Activated CD4-positive, alpha-beta T cell treated with anti-CD3 and anti-CD28 coated beads, Interleukin-2, amount 50 U/mL, for 48 hours (primary cell): Measurements from ENCODE around the gene ZNF737.
"Not testable (repeated sequence)": the region's sequence is repeated elsewhere in the genome, so short reads cannot be mapped to it uniquely, and the experiment has no call there.

Source experiments
- DNase-seq, 2 experiments: peaks; one replicate each; pipeline ENCODE4 v3.0.0-alpha.2; 2020

ZNF737 gene

DNA sequence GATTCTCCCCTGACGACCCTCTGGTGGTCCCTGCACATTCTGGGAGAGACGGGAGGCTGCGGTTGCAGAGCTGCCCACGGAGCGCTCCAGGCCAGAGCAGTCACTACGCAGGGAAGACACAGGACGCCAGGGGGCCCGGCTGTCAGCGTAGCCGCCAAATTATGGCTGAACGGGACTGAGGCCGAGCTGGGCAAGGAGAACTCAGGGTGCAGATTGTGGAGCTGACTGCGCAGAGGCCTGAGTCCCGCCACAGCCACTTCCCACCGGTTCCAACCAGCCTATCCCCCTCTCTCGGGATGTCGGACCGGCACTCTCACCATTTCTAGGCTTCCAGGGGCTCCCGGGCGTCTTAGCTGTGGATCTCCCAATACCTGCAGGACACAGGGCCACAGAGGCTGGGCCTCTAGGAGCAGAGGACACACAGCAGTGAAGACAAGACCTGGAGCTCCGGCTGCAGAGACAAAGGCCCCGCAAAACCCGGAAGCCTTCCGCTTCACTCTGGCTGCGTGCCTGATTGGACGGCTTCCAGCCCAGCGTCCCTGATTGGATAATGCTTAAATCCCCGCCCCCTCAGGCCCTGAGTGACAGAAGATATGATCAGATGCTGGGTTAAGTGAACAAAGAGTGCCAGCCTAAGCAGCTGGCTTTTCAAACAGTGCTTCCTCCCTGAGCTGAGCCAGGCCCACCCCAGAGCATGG lies at the start of gene ZNF737:
ZNF737 (minus strand) TSS at position 461 of the 698 bp plus-strand sequence; CDS start at position 320, 141 bp downstream.
- peak; percentile 91 to 93 for DNase-seq

DNA sequence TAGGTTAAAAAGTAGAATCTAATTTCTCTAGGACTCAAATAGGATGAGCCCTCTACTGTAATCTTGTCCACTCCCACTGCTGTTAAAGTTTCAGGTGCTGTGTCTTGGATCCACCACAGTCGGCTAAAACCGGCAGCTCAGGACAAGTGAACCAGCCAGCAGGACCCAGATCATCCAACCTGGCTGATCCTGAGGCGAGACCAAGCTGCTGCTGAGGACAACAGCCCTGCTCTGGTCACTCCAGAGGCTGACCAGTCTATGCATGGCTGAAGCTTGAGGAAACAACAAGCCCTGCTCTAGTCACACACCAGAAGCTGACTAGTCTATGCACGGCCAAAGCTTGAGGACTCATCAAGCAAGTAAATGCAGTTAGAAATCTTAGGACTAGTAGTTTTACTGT lies 49.4 kb upstream of the ZNF737 start:
- DNase-seq = not testable (repeated sequence)

DNA sequence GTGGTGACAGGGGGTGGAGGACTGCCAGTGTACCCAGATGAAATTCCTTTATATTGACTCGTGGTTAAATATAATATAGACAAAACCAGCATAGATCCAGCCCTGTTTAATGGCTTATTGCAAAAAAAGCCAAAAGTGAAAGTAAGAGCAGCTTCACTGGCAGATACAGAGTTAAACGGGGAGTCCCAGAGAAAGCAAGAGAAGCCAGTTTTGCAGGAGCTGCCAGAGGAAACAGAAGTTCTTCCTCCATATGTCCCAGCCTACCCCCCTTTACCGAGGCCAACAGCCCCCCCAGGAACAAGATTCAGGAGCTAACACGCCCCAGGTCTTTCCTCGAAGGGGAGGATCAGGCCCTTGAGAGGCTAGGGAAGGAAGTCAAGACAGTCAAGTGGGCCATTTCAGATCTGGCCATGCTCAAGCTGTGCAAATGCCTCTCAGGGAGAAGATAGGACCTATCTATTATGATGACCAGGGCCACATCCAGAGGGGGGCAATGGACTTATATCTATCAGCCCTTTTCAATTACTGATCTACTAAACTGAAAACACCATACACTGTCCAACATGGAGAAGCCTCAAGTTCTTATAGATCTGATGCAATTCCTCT lies 47.2 kb upstream of the ZNF737 start:
- DNase-seq = no peak

DNA sequence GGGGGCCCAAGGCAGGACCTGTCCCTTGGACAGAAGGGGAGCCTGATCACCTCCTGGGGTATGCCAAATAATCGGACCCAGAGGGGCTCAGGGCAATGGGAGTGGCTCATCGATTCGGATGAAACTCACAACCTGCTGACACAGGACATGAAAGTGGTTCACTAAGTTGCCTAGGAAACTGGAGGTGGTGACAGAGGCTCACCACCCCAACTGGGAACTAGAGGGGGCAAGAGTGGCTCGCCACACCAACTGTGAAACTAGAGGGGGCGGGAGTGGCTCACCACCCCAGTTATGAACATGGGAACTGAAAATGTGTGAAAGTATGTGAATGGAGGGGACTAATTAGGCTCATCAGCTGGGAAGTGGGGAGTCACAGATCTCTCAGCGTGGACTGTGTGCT lies 46.3 kb upstream of the ZNF737 start:
- no peak for DNase-seq

DNA sequence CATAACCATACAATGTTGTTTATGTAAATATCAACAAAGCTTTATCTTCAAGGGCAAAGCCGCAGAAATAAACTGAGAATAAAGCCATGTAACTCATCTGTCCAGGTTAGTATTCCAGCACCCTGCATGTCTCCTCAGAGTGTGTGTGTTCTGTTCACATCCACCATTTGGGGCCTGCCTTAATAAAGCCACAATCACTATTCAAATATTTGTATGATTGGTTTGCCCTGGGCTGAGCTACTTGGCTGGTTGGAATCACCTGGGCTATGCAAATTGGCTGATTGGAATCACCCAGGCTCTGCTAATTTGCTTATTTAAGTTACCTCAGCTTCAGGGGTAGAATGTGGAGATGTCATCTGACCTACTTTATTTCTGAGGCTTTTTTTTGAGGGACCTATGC lies 42.4 kb upstream of the ZNF737 start:
- no peak for DNase-seq

DNA sequence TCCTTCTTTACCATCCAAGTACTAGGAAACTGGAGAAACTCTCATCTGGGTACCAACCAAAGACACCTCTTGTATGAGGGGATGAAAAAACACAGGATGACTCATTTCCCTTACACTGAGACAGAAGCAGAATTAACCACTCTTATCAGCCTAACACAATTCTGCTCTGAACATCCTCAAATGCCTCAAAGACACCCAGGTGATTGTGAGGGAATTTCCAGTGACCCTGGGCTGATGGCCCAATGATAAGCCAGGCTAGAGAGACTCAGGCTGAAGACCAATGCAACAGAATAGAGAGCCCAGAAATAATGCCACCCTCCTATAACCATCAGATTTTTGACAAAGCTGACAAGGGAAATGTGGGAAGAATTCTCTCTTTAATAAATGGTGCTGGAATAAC lies 7.0 kb downstream of the ZNF737 start:
- DNase-seq = no peak

DNA sequence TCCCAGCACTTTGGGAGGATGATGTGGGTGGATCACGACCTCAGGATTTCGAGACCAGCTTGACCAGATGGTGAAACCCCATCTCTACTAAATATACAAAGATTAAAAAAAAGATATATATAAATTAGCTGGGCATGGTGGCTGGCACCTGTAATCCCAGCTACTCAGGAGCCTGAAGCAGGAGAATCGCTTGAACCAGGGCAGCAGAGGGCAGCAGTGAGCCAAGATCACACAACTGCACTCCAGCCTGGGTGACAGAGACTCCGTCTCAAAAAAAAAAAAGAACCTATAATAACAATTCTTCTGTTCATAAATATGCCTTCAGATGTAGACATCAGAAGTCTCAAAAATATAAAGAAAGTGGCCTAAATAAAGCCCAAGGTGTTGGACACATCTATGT lies 7.6 kb downstream of the ZNF737 start:
- DNase-seq = peak; percentile 10 to 17

DNA sequence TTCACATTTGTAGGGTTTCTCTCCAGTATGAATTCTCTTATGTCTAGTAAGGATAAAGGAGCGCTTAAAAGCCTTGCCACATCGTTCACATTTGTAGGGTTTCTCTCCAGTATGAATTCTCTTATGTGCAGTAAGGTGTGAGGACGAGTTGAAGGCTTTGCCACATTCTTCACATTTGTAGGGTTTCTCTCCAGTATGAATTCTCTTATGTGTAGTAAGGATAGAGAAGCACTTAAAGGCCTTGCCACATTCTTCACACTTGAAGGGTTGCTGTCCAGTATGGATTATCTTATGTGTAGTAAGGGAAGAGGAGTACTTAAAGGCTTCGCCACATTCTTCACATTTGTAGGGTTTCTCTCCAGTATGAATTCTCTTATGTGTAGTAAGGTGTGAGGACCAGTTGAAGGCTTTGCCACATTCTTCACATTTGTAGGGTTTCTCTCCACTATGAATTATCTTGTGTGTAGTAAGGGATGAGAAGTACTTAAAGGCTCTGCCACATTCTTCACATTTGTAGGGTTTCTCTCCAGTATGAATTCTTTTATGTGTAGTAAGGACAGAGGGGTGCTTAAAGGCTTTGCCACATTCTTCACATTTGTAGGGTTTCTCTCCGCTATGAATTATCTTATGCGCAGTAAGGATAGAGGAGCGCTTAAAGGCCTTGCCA lies 20.8 kb downstream of the ZNF737 start:
- not testable (repeated sequence) for DNase-seq

DNA sequence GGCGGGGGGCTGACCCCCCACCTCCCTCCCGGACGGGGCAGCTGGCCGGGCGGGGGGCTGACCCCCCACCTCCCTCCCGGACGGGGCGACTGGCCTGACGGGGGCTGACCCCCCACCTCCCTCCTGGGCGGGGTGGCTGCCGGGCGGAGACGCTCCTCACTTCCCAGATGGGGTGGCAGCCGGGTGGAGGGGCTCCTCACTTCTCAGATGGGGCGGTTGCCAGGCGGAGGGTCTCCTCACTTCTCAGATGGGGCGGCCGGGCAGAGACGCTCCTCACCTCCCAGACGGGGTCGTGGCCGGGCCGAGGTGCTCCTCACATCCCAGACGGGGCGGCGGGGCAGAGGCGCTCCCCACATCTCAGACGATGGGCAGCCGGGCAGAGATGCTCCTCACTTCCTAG lies 35.3 kb downstream of the ZNF737 start:
- not testable (repeated sequence) for DNase-seq

DNA sequence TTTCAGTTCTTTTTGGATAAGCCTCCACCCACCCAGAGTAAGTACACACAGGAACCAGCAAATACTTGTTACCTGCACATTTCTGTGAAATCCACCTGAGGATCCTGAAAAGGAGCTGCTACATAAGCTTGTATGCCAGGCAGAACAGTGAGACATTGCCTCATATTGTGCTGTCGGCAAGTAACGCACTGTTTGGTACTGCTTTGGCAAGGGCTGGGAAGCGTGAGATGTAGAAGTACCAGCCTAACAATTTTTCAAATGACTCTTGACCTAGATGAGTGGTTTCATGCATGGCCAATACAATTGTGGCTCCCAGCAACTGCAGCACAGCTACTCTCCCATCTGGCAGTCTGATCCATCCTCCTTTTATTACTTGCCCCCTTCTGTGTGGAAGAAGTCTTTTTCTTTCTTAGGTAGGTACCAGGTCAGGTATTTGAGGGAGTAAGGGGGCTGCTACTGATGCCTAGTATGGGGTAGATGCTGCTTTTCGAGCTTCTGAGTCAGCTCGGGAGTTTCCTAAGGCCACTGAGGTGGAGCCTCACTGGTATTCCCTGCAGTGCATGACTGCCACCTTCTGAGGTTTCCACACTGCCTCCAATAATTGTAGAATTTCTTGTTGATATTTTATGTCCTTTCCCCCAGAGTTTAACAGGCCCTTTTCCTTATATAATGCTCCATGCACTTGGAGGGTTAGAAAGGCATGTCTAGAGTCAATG lies 52.2 kb downstream of the ZNF737 start:
- no peak for DNase-seq

DNA sequence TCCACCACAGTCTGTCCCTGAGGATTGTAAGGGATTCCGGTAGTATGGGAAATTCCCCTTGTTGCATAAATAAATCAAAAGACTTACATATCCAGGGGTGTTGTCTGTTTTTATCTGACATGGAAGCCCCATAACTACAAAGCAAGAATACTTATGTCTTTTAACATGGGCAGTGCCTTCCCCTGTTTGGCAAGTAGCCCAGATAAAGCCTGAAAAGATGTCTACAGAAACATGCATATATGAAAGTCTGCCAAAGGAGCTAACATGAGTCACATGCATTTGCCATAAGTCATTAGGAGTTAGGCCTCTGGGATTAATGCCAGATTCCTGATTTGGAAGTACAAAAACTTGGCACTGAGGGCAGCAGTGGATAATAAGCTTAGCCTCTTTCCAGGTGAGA lies 62.1 kb downstream of the ZNF737 start:
- DNase-seq = no peak
